WTC11 (cell line): Measurements from ENCODE around the gene PNMA8B. TPM values are rescaled to one million over a fixed set of nuclear protein-coding genes. Genes with fewer than 3 reads are reported as not detected.

ENCODE experiments used
- ATF2 ChIP-seq: sonication (generic); formaldehyde crosslinking; IDR thresholded peaks from 2 replicates; pipeline ENCODE4 v1.8.1; 2022; ENCODE audit warnings: low read depth, missing genetic modification reagents, borderline replicate concordance
- CBFB ChIP-seq: sonication (generic); formaldehyde crosslinking; IDR thresholded peaks from 2 replicates; pipeline ENCODE4 v1.8.1; 2022; ENCODE audit warnings: mild to moderate bottlenecking, low read depth, missing genetic modification reagents
- E2F5 ChIP-seq: sonication (generic); formaldehyde crosslinking; IDR thresholded peaks from 2 replicates; pipeline ENCODE4 v1.8.1; 2022; ENCODE audit warnings: mild to moderate bottlenecking, moderate library complexity, missing genetic modification reagents
- EMX1 ChIP-seq: fragments of 250-450 bp; sonication (Bioruptor Pico); IDR thresholded peaks from 2 replicates; pipeline ENCODE4 v1.8.0; 2021; ENCODE audit warnings: mild to moderate bottlenecking
- ERG ChIP-seq: fragments of 250-450 bp; sonication (Bioruptor Pico); IDR thresholded peaks from 2 replicates; pipeline ENCODE4 v1.8.0; 2021; ENCODE audit warnings: mild to moderate bottlenecking
- ESRRA ChIP-seq: sonication (generic); formaldehyde crosslinking; IDR thresholded peaks from 2 replicates; pipeline ENCODE4 v1.8.1; 2022; ENCODE audit warnings: mild to moderate bottlenecking, missing genetic modification reagents, borderline replicate concordance
- FOXP4 ChIP-seq: sonication (generic); formaldehyde crosslinking; IDR thresholded peaks from 2 replicates; pipeline ENCODE4 v1.8.0; 2022; ENCODE audit warnings: mild to moderate bottlenecking, missing genetic modification reagents
- GRHL2 ChIP-seq: fragments of 250-450 bp; sonication (Bioruptor Pico); IDR thresholded peaks from 2 replicates; pipeline ENCODE4 v1.8.0; 2022; ENCODE audit warnings: mild to moderate bottlenecking, moderate library complexity; ENCODE audit not compliant: insufficient replicate concordance, severe bottlenecking
- GTF2I ChIP-seq: fragments of 250-450 bp; sonication (Bioruptor Pico); conservative IDR thresholded peaks from 2 replicates; pipeline ENCODE4 v1.4.0; 2021; ENCODE audit warnings: mild to moderate bottlenecking
- KAT7 ChIP-seq: sonication (generic); formaldehyde crosslinking; IDR thresholded peaks from 2 replicates; pipeline ENCODE4 v1.8.1; 2023; ENCODE audit warnings: missing genetic modification reagents, mild to moderate bottlenecking, borderline replicate concordance
- MAX ChIP-seq: sonication (generic); formaldehyde crosslinking; IDR thresholded peaks from 2 replicates; pipeline ENCODE4 v1.8.0; 2022; ENCODE audit warnings: mild to moderate bottlenecking, missing genetic modification reagents
- MYBL2 ChIP-seq: sonication (generic); formaldehyde crosslinking; IDR thresholded peaks from 2 replicates; pipeline ENCODE4 v1.8.1; 2023; ENCODE audit warnings: mild to moderate bottlenecking, moderate library complexity, missing genetic modification reagents
- NFE2L1 ChIP-seq: sonication (generic); formaldehyde crosslinking; IDR thresholded peaks from 2 replicates; pipeline ENCODE4 v1.8.1; 2023; ENCODE audit warnings: missing genetic modification reagents
- NFYB ChIP-seq: sonication (generic); formaldehyde crosslinking; conservative IDR thresholded peaks from 2 replicates; pipeline ENCODE4 v1.8.0; 2022; ENCODE audit warnings: low read depth, missing genetic modification reagents
- NR1H2 ChIP-seq: sonication (generic); formaldehyde crosslinking; IDR thresholded peaks from 2 replicates; pipeline ENCODE4 v1.9.0; 2021; ENCODE audit warnings: mild to moderate bottlenecking, moderate library complexity, missing genetic modification reagents
- NR2C2 ChIP-seq: sonication (generic); formaldehyde crosslinking; IDR thresholded peaks from 2 replicates; pipeline ENCODE4 v1.8.0; 2022; ENCODE audit warnings: mild to moderate bottlenecking, missing genetic modification reagents
- RORB ChIP-seq: fragments of 250-450 bp; sonication (Bioruptor Pico); IDR thresholded peaks from 2 replicates; pipeline ENCODE4 v1.9.0; 2021; ENCODE audit warnings: mild to moderate bottlenecking
- TCF7 ChIP-seq: sonication (generic); formaldehyde crosslinking; IDR thresholded peaks from 2 replicates; pipeline ENCODE4 v1.8.0; 2022; ENCODE audit warnings: mild to moderate bottlenecking, low read depth, missing genetic modification reagents, moderate library complexity
- ZNF121 ChIP-seq: sonication (generic); formaldehyde crosslinking; IDR thresholded peaks from 2 replicates; pipeline ENCODE4 v1.8.0; 2023; ENCODE audit warnings: missing genetic modification reagents
- ZNF138 ChIP-seq: sonication (generic); formaldehyde crosslinking; conservative IDR thresholded peaks from 2 replicates; pipeline ENCODE4 v1.8.1; 2022; ENCODE audit warnings: mild to moderate bottlenecking, moderate library complexity, missing genetic modification reagents
- ZNF232 ChIP-seq: sonication (generic); formaldehyde crosslinking; IDR thresholded peaks from 2 replicates; pipeline ENCODE4 v1.8.0; 2022; ENCODE audit warnings: mild to moderate bottlenecking, missing genetic modification reagents
- ZNF263 ChIP-seq: sonication (generic); formaldehyde crosslinking; IDR thresholded peaks from 2 replicates; pipeline ENCODE4 v1.8.1; 2022; ENCODE audit warnings: low read depth, mild to moderate bottlenecking, moderate library complexity, missing genetic modification reagents
- ZNF281 ChIP-seq: sonication (generic); formaldehyde crosslinking; IDR thresholded peaks from 2 replicates; pipeline ENCODE4 v1.8.0; 2023; ENCODE audit warnings: mild to moderate bottlenecking, missing genetic modification reagents
- ZNF671 ChIP-seq: fragments of 250-450 bp; sonication (Bioruptor Pico); IDR thresholded peaks from 2 replicates; pipeline ENCODE4 v1.8.0; 2021; ENCODE audit warnings: mild to moderate bottlenecking
- total RNA-seq: library from RNA; stranded (reverse); gene quantifications from 3 replicates; pipeline ENCODE4 v1.2.3, GENCODE V29; 2021
- TF ChIP-seq, protein P1 (sequence below): sonication (generic); formaldehyde crosslinking; IDR thresholded peaks from 2 replicates; pipeline ENCODE4 v1.8.0; 2022; ENCODE audit warnings: mild to moderate bottlenecking, missing genetic modification reagents
- TF ChIP-seq, protein P2 (sequence below): sonication (generic); formaldehyde crosslinking; conservative IDR thresholded peaks from 2 replicates; pipeline ENCODE4 v1.8.1; 2022; ENCODE audit warnings: mild to moderate bottlenecking, missing genetic modification reagents
- TF ChIP-seq, protein P3 (sequence below): sonication (generic); formaldehyde crosslinking; IDR thresholded peaks from 2 replicates; pipeline ENCODE4 v1.8.1; 2023; ENCODE audit warnings: mild to moderate bottlenecking, missing genetic modification reagents

Gene PNMA8B
- total RNA-seq, 1 experiment from 2014 or later = 2.8 TPM

DNA sequence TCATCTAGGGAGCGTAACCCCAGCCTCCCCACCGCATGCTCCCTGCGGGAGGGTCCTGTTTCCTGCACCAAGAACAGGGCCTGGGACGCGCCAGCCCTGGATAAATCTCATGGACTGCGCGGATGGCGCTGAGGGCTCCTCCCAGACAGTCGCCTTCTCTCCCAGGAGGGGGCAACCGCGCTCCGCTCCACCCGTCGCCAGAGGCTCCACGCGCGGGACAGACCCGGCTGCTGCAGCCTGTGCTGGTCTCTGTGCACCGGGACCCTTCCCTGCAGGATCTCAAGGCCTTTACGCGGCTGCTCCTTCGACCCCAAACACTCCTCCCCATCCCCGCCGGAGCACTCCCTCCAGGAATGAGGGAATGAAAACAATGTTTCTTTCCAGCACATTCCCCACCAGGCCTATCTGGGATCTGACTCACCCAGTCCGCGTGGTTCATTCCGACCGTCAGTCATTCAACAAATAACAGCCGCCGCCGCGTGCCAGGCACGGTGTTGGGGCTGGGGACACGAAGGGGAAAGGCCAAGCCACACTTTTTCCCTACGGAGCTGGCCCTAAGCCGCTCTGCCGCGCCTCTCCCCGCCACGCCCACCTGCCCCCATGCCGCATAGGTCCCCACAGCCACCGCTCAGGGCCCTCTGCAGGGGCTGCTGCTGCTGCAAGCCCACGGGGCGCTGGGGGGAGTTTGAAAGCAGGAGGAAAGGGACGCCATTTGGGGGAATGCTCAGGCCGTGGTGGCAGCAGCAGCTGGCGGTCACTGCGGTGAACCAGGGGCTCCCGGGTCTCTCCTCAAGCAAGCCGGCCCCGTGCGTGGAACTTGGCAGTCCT lies 6.0 kb downstream of the PNMA8B start (continued):
- TF ChIP-seq ERG (CRISPR knock-in tag) = no peak
- TF ChIP-seq MAX (CRISPR knock-in tag) = peak; percentile 88
- TF ChIP-seq RORB (CRISPR knock-in tag) = no peak
- 0 out of 2 replicates have a peak, but pooled peaks have one; percentile 32 for TF ChIP-seq ESRRA
- TF ChIP-seq ATF2 = no peak
- TF ChIP-seq ZNF281 (CRISPR knock-in tag) = no peak
- 0 out of 2 replicates have a peak, but pooled peaks have one; percentile 86 for TF ChIP-seq KAT7
- TF ChIP-seq FOXP4 (CRISPR knock-in tag) = peak; percentile 79; the same call in 1 of the 2 replicates
- 0 out of 2 replicates have a peak, but pooled peaks have one; percentile 30 for TF ChIP-seq E2F5 (CRISPR knock-in tag)
- TF ChIP-seq NR1H2 (CRISPR knock-in tag) = 0 out of 2 replicates have a peak, but pooled peaks have one; percentile 57
- TF ChIP-seq ZNF121 (CRISPR knock-in tag) = no peak
- no peak for TF ChIP-seq TCF7
- no peak for TF ChIP-seq GTF2I (CRISPR knock-in tag)
- no peak for TF ChIP-seq EMX1 (CRISPR knock-in tag)
- TF ChIP-seq ZNF138 (CRISPR knock-in tag) = no peak
- peak; percentile 92 for TF ChIP-seq ZNF263 (CRISPR knock-in tag)
- TF ChIP-seq ZNF671 (CRISPR knock-in tag) = no peak
- TF ChIP-seq, protein P1, sequence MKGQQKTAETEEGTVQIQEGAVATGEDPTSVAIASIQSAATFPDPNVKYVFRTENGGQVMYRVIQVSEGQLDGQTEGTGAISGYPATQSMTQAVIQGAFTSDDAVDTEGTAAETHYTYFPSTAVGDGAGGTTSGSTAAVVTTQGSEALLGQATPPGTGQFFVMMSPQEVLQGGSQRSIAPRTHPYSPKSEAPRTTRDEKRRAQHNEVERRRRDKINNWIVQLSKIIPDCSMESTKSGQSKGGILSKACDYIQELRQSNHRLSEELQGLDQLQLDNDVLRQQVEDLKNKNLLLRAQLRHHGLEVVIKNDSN (CRISPR knock-in tag) = 0 out of 2 replicates have a peak, but pooled peaks have one; percentile 15
- peak; percentile 86 for TF ChIP-seq NFE2L1 (CRISPR knock-in tag)
- TF ChIP-seq GRHL2 (CRISPR knock-in tag) = no peak
- no peak for TF ChIP-seq NR2C2 (CRISPR knock-in tag)
- peak; percentile 93 for TF ChIP-seq MYBL2
- TF ChIP-seq, protein P2, sequence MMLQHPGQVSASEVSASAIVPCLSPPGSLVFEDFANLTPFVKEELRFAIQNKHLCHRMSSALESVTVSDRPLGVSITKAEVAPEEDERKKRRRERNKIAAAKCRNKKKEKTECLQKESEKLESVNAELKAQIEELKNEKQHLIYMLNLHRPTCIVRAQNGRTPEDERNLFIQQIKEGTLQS = 0 out of 2 replicates have a peak, but pooled peaks have one; percentile 14
- 0 out of 2 replicates have a peak, but pooled peaks have one; percentile 19 for TF ChIP-seq NFYB (CRISPR knock-in tag)
- no peak for TF ChIP-seq CBFB
- no peak for TF ChIP-seq ZNF232
- TF ChIP-seq, protein P3, sequence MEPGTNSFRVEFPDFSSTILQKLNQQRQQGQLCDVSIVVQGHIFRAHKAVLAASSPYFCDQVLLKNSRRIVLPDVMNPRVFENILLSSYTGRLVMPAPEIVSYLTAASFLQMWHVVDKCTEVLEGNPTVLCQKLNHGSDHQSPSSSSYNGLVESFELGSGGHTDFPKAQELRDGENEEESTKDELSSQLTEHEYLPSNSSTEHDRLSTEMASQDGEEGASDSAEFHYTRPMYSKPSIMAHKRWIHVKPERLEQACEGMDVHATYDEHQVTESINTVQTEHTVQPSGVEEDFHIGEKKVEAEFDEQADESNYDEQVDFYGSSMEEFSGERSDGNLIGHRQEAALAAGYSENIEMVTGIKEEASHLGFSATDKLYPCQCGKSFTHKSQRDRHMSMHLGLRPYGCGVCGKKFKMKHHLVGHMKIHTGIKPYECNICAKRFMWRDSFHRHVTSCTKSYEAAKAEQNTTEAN (CRISPR knock-in tag) = 0 out of 2 replicates have a peak, but pooled peaks have one; percentile 84
